HepG2 (cell line): ENCODE measurements around the gene KCNK2. TPM values are rescaled to one million over a fixed set of nuclear protein-coding genes. Genes with fewer than 3 reads are reported as not detected.

Experiments
- ATAC-seq: fragments of 200-7000 bp; cut with Tn5 transposase; 3 replicates; pipeline ENCODE4 v1.9.1; 2020; ENCODE audit warnings: mild to moderate bottlenecking, moderate library complexity
- BruUV-seq: library from RNA; stranded (reverse); fragments of 400-500 nt; replicated peaks from 2 replicates; lab custom pipeline; 2021; lab: Mats Ljungman, UMichigan
- CTCF ChIA-PET: fragments of 300-600 bp; formaldehyde crosslinking; extraction: SDS; loops from one replicate; lab custom pipeline; 2021; ENCODE audit warnings: low total read pairs, inconsistent platforms, low intra/inter-chr PET ratio; lab: Yijun Ruan, JAX
- POLR2A ChIA-PET: fragments of 350-600 bp; sonication (Branson Sonifier 250); formaldehyde crosslinking; loops from one replicate; lab custom pipeline; 2020; ENCODE audit warnings: antibody characterized with exemption, inconsistent platforms; lab: Yijun Ruan, JAX
- DNase-seq: peaks from one replicate; pipeline ENCODE4 v3.0.0-alpha.2; 2015; ENCODE audit warnings: low spot score
- FAIRE-seq: peaks from 3 replicates; lab custom pipeline; 2011; peaks lifted over from hg19 to GRCh38; lab: Jason Lieb, UNC
- H2AFZ ChIP-seq: one replicate; pipeline ENCODE4 v1.6.1; 2011; ENCODE audit warnings: low read length, inconsistent platforms
- H3K27ac ChIP-seq: fragments of 300-600 bp; 3 replicates; pipeline ENCODE4 v1.8.0; 2011; ENCODE audit warnings: mixed run types, mild to moderate bottlenecking, mixed read lengths, low read length, inconsistent platforms; ENCODE audit not compliant: insufficient read depth; ENCODE audit errors: extremely low read length
- H3K27me3 ChIP-seq, 2 experiments: fragments of 200-600 bp in 1 of 2; 2 replicates in 1 of 2; 3 replicates in 1 of 2; pipeline versions ENCODE4 v1.6.0 to v1.8.0; 2011; ENCODE audit warnings: low read length in 2 of 2, mild to moderate bottlenecking in 2 of 2, moderate library complexity in 2 of 2, inconsistent platforms in 1 of 2; ENCODE audit not compliant: insufficient read depth in 2 of 2, control insufficient read depth in 1 of 2
- H3K36me3 ChIP-seq, 2 experiments: fragments of 200-600 bp in 1 of 2; replicated peaks in 1 of 2; 2 replicates in 1 of 2; 3 replicates in 1 of 2; pipeline versions ENCODE4 v1.5.1 to v1.8.0; 2011; ENCODE audit warnings: low read length in 2 of 2, inconsistent platforms in 1 of 2; ENCODE audit not compliant: insufficient read depth in 2 of 2, control insufficient read depth in 1 of 2
- H3K4me1 ChIP-seq: 2 replicates; pipeline ENCODE4 v1.5.1; 2012; ENCODE audit warnings: low read length, inconsistent platforms; ENCODE audit not compliant: insufficient read depth
- H3K4me2 ChIP-seq: 2 replicates; pipeline ENCODE4 v1.6.0; 2011; ENCODE audit warnings: low read depth, low read length, inconsistent platforms
- H3K4me3 ChIP-seq, 3 experiments: fragments of 200-600 bp in 1 of 3; sonication (generic), shearing (Covaris generic) in 1 of 3; replicated peaks in 1 of 3; 2 replicates each; pipeline ENCODE4 v1.5.1; 2011 to 2016; ENCODE audit warnings: low read length in 3 of 3, inconsistent platforms in 2 of 3, low read depth in 2 of 3, mild to moderate bottlenecking in 2 of 3, control low read depth in 1 of 3, mixed read lengths in 1 of 3; ENCODE audit not compliant: insufficient read depth in 1 of 3
- H3K79me2 ChIP-seq: one replicate; pipeline ENCODE4 v1.6.1; 2011; ENCODE audit warnings: low read length, inconsistent platforms; ENCODE audit not compliant: insufficient read depth
- H3K9ac ChIP-seq: 2 replicates; pipeline ENCODE4 v1.6.0; 2011; ENCODE audit warnings: mild to moderate bottlenecking, low read depth, low read length, inconsistent platforms; ENCODE audit not compliant: insufficient read depth
- H3K9me3 ChIP-seq: 2 replicates; pipeline ENCODE4 v1.5.1; 2012; ENCODE audit warnings: mild to moderate bottlenecking, low read length
- H4K20me1 ChIP-seq: 2 replicates; pipeline ENCODE4 v1.6.0; 2011; ENCODE audit warnings: inconsistent platforms, mild to moderate bottlenecking, low read length, moderate library complexity; ENCODE audit not compliant: insufficient read depth
- ATF7-NPFF ChIP-seq: sonication (generic); formaldehyde crosslinking; IDR thresholded peaks from 2 replicates; pipeline ENCODE4 v1.8.1; 2023; ENCODE audit warnings: mild to moderate bottlenecking, low read depth, missing genetic modification reagents, moderate library complexity
- ETV5 ChIP-seq: IDR thresholded peaks from 2 replicates; pipeline ENCODE4 v1.6.1; 2018; ENCODE audit warnings: missing biosample characterization, missing genetic modification reagents, inconsistent platforms, borderline replicate concordance
- FOXO1 ChIP-seq: sonication (generic); formaldehyde crosslinking; IDR thresholded peaks from 2 replicates; pipeline ENCODE4 v1.4.0; 2020; ENCODE audit warnings: missing genetic modification reagents
- MTA3 ChIP-seq: sonication (generic); formaldehyde crosslinking; IDR thresholded peaks from 2 replicates; pipeline ENCODE4 v1.4.0; 2020; ENCODE audit warnings: missing genetic modification reagents
- REL ChIP-seq: sonication (generic); formaldehyde crosslinking; conservative IDR thresholded peaks from 2 replicates; pipeline ENCODE4 v1.8.0; 2022; ENCODE audit warnings: mild to moderate bottlenecking, missing genetic modification reagents, moderate library complexity
- SETDB1 ChIP-seq: sonication (generic); formaldehyde crosslinking; IDR thresholded peaks from 2 replicates; pipeline ENCODE4 v1.5.1; 2020; ENCODE audit warnings: missing genetic modification reagents, mild to moderate bottlenecking, borderline replicate concordance
- SMAD1 ChIP-seq: sonication (generic); formaldehyde crosslinking; IDR thresholded peaks from 2 replicates; pipeline ENCODE4 v1.4.0; 2020; ENCODE audit warnings: missing genetic modification reagents, low read depth, mild to moderate bottlenecking, borderline replicate concordance
- SMAD3 ChIP-seq: sonication (generic); formaldehyde crosslinking; IDR thresholded peaks from 2 replicates; pipeline ENCODE4 v1.4.0; 2020; ENCODE audit warnings: missing genetic modification reagents
- ZMYM2 ChIP-seq: sonication (generic); formaldehyde crosslinking; IDR thresholded peaks from 2 replicates; pipeline ENCODE4 v1.8.0; 2022; ENCODE audit warnings: mild to moderate bottlenecking, missing genetic modification reagents
- ZNF282 ChIP-seq: fragments of 450-650 bp; IDR thresholded peaks from 2 replicates; pipeline ENCODE4 v1.6.1; 2018; ENCODE audit not compliant: partially characterized antibody
- ZNF878 ChIP-seq: sonication (generic); formaldehyde crosslinking; IDR thresholded peaks from 2 replicates; pipeline ENCODE4 v1.8.1; 2023; ENCODE audit warnings: mild to moderate bottlenecking, missing genetic modification reagents, moderate library complexity
- WGBS: methylation state at CpG from one replicate; pipeline ENCODE4 v1.1.6; 2017; ENCODE audit warnings: low lambda C conversion rate; 5-methylcytosine and 5-hydroxymethylcytosine counted together
- in situ Hi-C: cut with HindIII; loops from 2 replicates; pipeline ENCODE4 v1.10.0; 2017; ENCODE audit warnings: low pct_unique_long_range_greater_than_20kb; ENCODE audit not compliant: extremely low pct_ligation_motif_present
- intact Hi-C: fragments of 100-400 bp; cut with micrococcal nuclease; formaldehyde crosslinking; loops from one replicate; pipeline ENCODE4 v1.10.0; 2022; ENCODE audit not compliant: unreplicated experiment
- polyA plus RNA-seq, 8 experiments: library from polyadenylated mRNA; depleted of rRNA in 3 of 8; stranded (reverse) in 7 of 8; unstranded in 1 of 8; fragments of >200 nt; fragmentation: Illumina TruSeq in 4 of 8; extraction: Trizol in 4 of 8; gene quantifications; 2 replicates each; pipeline versions ENCODE4 v1.2.1 to v1.2.3, GENCODE V29; 2011 to 2016; ENCODE audit warnings: low read depth in 4 of 8, missing spikeins in 1 of 8, mixed read lengths in 1 of 8; ENCODE audit not compliant: insufficient read depth in 1 of 8
- total RNA-seq, 5 experiments: library from RNA; depleted of rRNA; stranded (reverse); fragments of >200 nt; fragmentation: Illumina TruSeq; extraction: Trizol; gene quantifications; 2 replicates each; pipeline ENCODE4 v1.2.3, GENCODE V29; 2016; ENCODE audit warnings: low read depth in 1 of 5
- TF ChIP-seq, protein P1 (sequence below): sonication (generic); formaldehyde crosslinking; IDR thresholded peaks from 2 replicates; pipeline ENCODE4 v1.4.0; 2020; ENCODE audit warnings: missing genetic modification reagents
- TF ChIP-seq, protein P2 (sequence below): sonication (generic); formaldehyde crosslinking; IDR thresholded peaks from 2 replicates; pipeline ENCODE4 v1.9.0; 2021; ENCODE audit warnings: missing genetic modification reagents, borderline replicate concordance
- TF ChIP-seq, protein P3 (sequence below): IDR thresholded peaks from 2 replicates; pipeline ENCODE4 v1.6.1; 2016; ENCODE audit warnings: mild to moderate bottlenecking, missing biosample characterization, missing genetic modification reagents
- TF ChIP-seq, protein P4 (sequence below): IDR thresholded peaks from 2 replicates; pipeline ENCODE4 v1.6.1; 2016; ENCODE audit warnings: mild to moderate bottlenecking

KCNK2 gene
- total and polyA plus RNA-seq, 2 of the 13 experiments (the other 11 are each of a cell fraction or from before 2014, with no cell fraction given), result not detected

DNA sequence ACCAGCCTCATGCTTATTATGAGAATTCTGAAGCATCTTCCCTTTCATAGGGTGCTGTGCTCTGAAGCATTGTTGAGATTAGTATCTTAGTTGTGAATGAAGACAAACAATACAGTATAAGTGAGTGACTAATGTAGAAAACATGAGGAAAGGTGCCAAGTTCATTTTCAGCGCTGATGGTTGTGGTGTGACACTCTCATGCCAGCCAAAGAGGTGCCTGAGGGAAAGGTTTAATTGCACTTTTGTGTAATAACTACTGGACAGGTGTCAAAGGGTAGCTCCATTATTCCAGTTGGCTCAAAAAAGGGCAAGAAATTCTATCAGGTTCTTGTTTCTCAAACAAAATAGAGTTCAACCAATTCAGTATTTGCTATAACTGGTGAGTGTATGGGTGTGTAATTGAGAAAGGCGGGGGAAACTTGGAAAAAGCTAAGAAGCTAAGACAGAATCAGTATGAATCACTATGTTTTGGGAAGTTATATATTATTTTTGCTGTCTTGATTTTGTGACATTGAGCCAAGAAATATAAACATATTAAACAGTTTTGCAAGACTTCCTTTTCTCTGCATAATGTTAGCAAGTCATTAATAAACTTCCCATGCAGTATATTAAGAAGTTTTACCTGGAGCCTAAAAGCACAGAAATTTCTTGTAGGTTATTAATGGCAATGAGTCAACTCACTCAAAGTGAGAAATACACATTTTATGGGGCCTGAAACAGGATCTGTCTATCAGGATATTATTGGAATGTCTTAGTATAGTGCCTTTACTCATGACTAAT is 31.8 kb downstream of the KCNK2 start (continued):
- TF ChIP-seq, protein P1, sequence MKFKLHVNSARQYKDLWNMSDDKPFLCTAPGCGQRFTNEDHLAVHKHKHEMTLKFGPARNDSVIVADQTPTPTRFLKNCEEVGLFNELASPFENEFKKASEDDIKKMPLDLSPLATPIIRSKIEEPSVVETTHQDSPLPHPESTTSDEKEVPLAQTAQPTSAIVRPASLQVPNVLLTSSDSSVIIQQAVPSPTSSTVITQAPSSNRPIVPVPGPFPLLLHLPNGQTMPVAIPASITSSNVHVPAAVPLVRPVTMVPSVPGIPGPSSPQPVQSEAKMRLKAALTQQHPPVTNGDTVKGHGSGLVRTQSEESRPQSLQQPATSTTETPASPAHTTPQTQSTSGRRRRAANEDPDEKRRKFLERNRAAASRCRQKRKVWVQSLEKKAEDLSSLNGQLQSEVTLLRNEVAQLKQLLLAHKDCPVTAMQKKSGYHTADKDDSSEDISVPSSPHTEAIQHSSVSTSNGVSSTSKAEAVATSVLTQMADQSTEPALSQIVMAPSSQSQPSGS (CRISPR knock-in tag), result no peak
- TF ChIP-seq REL (CRISPR knock-in tag) (no peak), ETV5 (CRISPR knock-in tag) (no peak)

DNA sequence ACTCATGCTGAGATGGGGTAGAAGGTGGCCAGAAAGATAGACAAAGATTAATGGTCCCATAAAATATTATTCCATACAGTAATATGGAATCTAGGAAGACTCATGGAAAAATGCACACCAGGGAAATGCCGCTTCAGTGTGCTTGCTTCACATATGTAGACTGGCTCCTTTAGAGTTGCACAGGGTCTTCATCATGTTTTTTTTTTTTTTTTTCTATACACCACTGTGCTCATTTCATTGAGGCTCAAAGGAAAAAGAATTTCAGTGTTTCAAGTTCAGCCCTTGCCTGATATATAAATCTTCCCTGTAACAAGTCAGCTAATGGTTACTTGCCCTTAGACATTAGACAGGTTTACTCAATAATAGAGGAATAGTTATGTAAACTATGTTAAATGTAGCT is 33.2 kb downstream of the KCNK2 start:
- FAIRE-seq, result no peak
- WGBS, result 29% methylated on average over 1 of the region's 1 CpG
- ChIA-PET POLR2A (no interaction called here), CTCF (no interaction called here)
- Histone ChIP-seq H4K20me1 (no peaks in the 10 kb centered on the region), H3K9ac (no peak overlapping the region), H3K36me3 (no peaks in the 10 kb centered on the region), H2AFZ (no peak overlapping the region), H3K4me2 (no peak overlapping the region), H3K4me3 (no peak overlapping the region), H3K4me1 (no peaks in the 10 kb centered on the region), H3K9me3 (no peaks in the 10 kb centered on the region), H3K79me2 (no peaks in the 10 kb centered on the region), H3K27ac (no peak overlapping the region), H3K27me3 (no peaks in the 10 kb centered on the region)
- no peak for DNase-seq
- in situ Hi-C loops, result no loop called here
- no TSS peak for BruUV-seq
- intact Hi-C loops, result no loop called here
- no peak for ATAC-seq
- TF ChIP-seq, protein P2, sequence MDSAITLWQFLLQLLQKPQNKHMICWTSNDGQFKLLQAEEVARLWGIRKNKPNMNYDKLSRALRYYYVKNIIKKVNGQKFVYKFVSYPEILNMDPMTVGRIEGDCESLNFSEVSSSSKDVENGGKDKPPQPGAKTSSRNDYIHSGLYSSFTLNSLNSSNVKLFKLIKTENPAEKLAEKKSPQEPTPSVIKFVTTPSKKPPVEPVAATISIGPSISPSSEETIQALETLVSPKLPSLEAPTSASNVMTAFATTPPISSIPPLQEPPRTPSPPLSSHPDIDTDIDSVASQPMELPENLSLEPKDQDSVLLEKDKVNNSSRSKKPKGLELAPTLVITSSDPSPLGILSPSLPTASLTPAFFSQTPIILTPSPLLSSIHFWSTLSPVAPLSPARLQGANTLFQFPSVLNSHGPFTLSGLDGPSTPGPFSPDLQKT, result no peak
- TF ChIP-seq MTA3 (CRISPR knock-in tag), result no peak
- TF ChIP-seq SETDB1, result no peak
- TF ChIP-seq SMAD1 (CRISPR knock-in tag), result no peak
- TF ChIP-seq, protein P3, sequence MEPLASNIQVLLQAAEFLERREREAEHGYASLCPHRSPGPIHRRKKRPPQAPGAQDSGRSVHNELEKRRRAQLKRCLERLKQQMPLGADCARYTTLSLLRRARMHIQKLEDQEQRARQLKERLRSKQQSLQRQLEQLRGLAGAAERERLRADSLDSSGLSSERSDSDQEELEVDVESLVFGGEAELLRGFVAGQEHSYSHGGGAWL (CRISPR knock-in tag), result no peak
- TF ChIP-seq ZNF878 (CRISPR knock-in tag), result no peak
- TF ChIP-seq ATF7-NPFF (CRISPR knock-in tag), result no peak
- no peak for TF ChIP-seq SMAD3
- TF ChIP-seq ZMYM2, result no peak
- no peak for TF ChIP-seq FOXO1
- no peak for TF ChIP-seq ZNF282
- TF ChIP-seq, protein P4, sequence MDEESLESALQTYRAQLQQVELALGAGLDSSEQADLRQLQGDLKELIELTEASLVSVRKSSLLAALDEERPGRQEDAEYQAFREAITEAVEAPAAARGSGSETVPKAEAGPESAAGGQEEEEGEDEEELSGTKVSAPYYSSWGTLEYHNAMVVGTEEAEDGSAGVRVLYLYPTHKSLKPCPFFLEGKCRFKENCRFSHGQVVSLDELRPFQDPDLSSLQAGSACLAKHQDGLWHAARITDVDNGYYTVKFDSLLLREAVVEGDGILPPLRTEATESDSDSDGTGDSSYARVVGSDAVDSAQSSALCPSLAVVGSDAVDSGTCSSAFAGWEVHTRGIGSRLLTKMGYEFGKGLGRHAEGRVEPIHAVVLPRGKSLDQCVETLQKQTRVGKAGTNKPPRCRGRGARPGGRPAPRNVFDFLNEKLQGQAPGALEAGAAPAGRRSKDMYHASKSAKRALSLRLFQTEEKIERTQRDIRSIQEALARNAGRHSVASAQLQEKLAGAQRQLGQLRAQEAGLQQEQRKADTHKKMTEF (CRISPR knock-in tag), result no peak
